Inflammatory macrophage treated with lipopolysaccharide for 4 hours (primary cell): ENCODE results near the gene NCMAP.
A peak's percentile ranks its signal among the peaks of the same experiment; 100 is the strongest.

Experiments used
- DNase-seq: peaks from one replicate; pipeline ENCODE4 v3.0.0-alpha.2; 2020

NCMAP gene

GRCh38 chr1:24636661-24637357 lies 80.9 kb downstream of the NCMAP start:
- DNase-seq = no peak

GRCh38 chr1:24639094-24639493 lies 83.2 kb downstream of the NCMAP start:
- DNase-seq = no peak

GRCh38 chr1:24639881-24640280 lies 84.0 kb downstream of the NCMAP start:
- DNase-seq = peak; percentile 68

GRCh38 chr1:24640288-24640687 lies 84.4 kb downstream of the NCMAP start:
- peak; percentile 19 for DNase-seq

GRCh38 chr1:24641646-24642151 lies 85.8 kb downstream of the NCMAP start:
- peak; percentile 80 for DNase-seq

- DNase-seq = peak; percentile 100
Observed at GRCh38 chr1:24642481-24643362, 86.8 kb downstream of the NCMAP start, which contains the start of gene SRRM1. Gene SRRM1 (plus strand): TSS chr1:24643302. CDS start chr1:24643327, 25 bp downstream.

GRCh38 chr1:24643363-24644099 lies 87.6 kb downstream of the NCMAP start:
- peak; percentile 52 for DNase-seq

- no peak for DNase-seq
Observed at GRCh38 chr1:24644100-24644384, 88.2 kb downstream of the NCMAP start.

- DNase-seq = no peak
Observed at GRCh38 chr1:24648919-24649318, 93.0 kb downstream of the NCMAP start.

GRCh38 chr1:24652382-24652781 lies 96.5 kb downstream of the NCMAP start:
- no peak for DNase-seq

- DNase-seq = no peak
Observed at GRCh38 chr1:24654010-24654409, 98.1 kb downstream of the NCMAP start.

GRCh38 chr1:24656046-24656445 lies 100.2 kb downstream of the NCMAP start:
- no peak for DNase-seq

- DNase-seq = no peak
Observed at GRCh38 chr1:24657781-24658180, 101.9 kb downstream of the NCMAP start.
